GM13977 (cell line): ENCODE results near the gene AAGAB.

ENCODE experiments used
- DNase-seq: peaks from one replicate; pipeline ENCODE4 v3.0.0; 2012; ENCODE audit warnings: low spot score
- in situ Hi-C: fragments of 300-500 bp; cut with MboI; formaldehyde crosslinking; loops from one replicate; pipeline ENCODE4 v1.12.0; 2022; ENCODE audit warnings: low sequenced_read_pairs, low pct_unique_long_range_greater_than_20kb, mixed read lengths, inconsistent platforms; ENCODE audit not compliant: unreplicated experiment
- TF ChIP-seq, protein P1 (sequence below): IDR thresholded peaks from 2 replicates; pipeline ENCODE4 v1.5.1; 2012; ENCODE audit warnings: mild to moderate bottlenecking, control low read depth; ENCODE audit not compliant: insufficient read depth; ENCODE audit errors: extremely low read depth, missing control alignments

The AAGAB gene

DNA sequence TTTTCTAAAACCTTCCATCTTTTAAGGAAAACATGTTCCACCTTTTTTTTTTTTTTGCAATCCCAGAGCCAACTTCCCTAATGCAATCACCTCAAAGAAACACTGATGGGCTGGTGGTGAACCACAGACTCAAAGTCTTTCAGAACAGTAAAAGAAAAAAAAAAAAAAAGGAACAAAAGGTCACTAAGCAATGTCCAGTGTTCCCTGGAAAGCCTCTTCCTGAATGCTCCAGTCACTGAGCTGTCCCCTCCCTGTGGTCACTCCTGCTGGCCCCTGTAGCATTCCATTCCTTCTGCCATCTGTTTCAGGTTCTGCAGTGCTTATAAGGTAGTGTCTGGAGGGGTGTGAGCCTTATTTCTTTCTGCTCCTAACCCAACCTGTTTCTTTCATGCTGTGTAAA, 53.3 kb downstream of the AAGAB start:
- in situ Hi-C loops: loop anchor here (10.0 kb wide), 1 partner anchor 246 kb away; no protein-coding TSS in a partner anchor
- DNase-seq: no peak
- TF ChIP-seq, protein P1, sequence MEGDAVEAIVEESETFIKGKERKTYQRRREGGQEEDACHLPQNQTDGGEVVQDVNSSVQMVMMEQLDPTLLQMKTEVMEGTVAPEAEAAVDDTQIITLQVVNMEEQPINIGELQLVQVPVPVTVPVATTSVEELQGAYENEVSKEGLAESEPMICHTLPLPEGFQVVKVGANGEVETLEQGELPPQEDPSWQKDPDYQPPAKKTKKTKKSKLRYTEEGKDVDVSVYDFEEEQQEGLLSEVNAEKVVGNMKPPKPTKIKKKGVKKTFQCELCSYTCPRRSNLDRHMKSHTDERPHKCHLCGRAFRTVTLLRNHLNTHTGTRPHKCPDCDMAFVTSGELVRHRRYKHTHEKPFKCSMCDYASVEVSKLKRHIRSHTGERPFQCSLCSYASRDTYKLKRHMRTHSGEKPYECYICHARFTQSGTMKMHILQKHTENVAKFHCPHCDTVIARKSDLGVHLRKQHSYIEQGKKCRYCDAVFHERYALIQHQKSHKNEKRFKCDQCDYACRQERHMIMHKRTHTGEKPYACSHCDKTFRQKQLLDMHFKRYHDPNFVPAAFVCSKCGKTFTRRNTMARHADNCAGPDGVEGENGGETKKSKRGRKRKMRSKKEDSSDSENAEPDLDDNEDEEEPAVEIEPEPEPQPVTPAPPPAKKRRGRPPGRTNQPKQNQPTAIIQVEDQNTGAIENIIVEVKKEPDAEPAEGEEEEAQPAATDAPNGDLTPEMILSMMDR: no peak

DNA sequence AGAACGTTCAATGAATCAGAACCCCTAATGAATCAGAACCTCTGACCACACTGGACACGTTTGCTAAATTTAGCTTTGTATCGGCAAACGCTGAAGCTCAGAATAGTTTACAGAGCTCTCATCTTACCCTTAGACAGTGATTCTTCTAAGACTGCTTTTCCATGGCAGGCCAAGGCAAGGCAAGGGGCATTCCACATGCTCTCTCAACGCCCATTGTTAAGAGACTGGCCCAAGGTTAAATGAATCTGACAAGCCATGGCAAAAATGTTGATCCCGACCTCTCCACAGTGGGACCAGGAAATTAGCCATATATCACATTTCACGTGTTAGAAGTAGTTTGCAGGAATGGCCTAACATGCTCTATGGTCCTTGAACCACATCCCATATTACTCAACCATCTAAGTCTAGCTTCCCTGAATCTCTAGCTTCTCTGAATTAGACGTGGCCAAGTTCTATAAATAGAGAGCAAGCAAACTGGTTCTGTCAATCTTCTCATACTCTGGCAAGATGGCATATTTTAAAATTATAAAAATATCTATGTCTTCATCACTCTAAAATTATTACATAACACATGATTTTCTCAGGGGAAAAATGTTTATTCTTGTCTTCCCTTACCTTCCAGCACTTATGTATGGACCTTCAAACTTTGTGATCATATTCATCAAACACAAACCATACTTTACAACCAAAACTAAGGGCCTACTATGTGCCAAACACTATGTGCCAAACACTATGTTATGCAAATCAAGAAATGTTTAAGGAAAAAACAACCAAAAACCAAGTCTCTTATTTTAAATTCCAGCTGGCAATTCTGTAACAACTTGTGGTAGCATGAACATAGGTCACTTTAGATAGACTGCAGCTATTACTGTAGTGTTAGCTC, 54.3 kb downstream of the AAGAB start:
- in situ Hi-C loops: loop anchor here (10.0 kb wide), 1 partner anchor 245 kb away; no protein-coding TSS in a partner anchor
- TF ChIP-seq, protein P1: no peak
- no peak for DNase-seq

DNA sequence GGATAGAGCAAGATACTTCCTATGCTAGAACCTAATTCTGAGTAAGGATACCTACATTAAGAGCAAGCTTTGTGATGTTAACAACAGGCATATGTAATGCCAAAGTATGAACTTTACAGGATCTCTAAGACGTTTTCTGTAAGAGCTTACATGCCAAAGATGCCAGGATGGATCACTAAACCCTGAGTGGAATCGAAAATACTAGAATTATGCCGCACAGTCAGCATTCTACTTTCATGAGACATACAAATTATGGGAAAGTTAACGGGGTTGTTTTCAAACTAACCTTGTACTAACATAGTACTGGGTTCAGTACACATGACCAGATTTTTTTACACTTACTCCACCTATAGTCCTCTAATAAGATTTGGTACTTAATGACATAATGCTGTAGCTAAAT, 55.1 kb downstream of the AAGAB start:
- in situ Hi-C loops: no loop called here
- no peak for DNase-seq
- TF ChIP-seq, protein P1: no peak

DNA sequence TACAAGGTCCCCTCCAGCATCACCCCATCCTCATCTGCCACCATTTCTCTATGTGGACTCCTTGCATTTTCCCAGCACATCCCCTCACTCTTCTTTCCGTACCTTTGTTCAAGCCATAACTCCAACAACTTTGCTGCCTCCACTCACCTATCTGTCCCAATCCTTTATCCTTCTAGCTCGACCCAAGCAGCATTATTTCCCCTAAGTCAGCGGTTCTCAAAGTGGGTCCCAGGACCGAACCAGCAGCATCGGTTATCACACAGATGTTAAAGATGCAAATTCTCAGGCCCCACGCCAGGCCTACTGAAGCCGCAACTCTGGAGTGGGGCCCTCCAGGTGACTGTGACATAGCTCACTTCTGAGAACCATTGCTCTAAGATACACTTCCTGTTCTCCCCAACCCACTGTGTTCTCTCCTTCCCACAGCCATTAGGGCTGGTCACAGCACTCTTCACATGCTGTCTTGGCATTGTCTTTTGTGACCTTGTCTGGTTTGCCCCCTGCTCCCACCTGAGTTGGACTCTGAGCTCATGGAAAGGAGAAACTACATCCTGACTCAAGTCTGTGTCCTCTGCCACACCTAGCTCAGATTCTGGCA, 56.2 kb downstream of the AAGAB start:
- TF ChIP-seq, protein P1: no peak
- in situ Hi-C loops: no loop called here
- no peak for DNase-seq

DNA sequence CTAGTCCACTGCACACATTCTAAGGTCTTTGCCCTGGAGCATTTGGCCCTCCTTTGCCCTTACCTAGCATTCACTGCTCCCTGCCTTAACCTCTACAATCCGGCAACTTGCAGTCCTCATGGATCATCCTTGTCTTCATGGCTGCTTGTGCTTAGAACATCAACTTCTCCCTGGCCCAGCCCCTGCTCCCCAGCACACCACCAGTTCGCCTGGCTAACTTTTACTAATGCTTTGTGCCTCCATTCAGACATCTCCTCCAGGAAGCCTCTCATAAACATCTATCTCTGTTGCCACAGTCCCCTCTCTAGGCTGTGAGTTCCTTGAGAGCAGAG, 57.1 kb downstream of the AAGAB start:
- in situ Hi-C loops: no loop called here
- no peak for DNase-seq
- TF ChIP-seq, protein P1: no peak

DNA sequence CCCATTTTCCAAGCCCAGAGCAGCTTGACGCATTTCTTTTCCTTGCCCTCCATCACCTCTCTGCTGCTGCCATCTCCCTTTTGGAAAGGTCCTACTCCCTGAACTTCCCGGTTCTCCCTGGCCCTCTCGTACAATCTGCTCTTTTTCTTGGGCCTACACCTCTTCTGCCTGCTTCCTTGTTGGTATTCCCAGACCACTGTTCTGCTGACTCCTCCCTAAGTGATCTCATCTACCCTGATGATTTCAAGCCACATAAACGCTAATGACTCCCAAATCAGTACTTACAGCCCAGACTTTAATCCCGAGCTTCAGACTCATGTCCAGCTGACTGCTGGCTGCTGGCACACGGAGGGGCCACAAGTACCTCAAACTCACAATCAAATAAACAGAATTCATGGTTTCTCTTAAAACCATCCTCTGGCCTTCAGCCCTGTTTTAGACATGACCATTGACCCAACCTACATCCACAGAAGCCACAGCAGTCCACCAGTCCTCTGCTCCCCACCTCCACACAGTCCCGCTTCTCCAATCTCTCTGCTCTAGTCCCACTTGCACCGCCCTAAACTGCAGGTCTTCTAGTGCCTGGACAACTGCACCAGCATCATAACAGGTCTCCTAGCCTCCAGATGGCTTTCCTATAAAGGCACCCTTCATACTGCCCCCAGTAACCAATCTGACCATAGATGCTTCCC, 57.6 kb downstream of the AAGAB start:
- DNase-seq: no peak
- TF ChIP-seq, protein P1: no peak
- in situ Hi-C loops: no loop called here
